GM21825 (cell line): Measurements from ENCODE around the gene THEMIS2.
A peak's percentile ranks its signal among the peaks of the same experiment; 100 is the strongest.
"Not testable (repeated sequence)": the region's sequence is repeated elsewhere in the genome, so short reads cannot be mapped to it uniquely, and the experiment has no call there.

ENCODE experiments used
- ATAC-seq: cut with Tn5 transposase; IDR thresholded peaks from one replicate; pipeline ENCODE4 v1.9.1; 2021; ENCODE audit warnings: mild to moderate bottlenecking, moderate library complexity; ENCODE audit not compliant: unreplicated experiment

Gene THEMIS2

GRCh38 chr1:27872059-27872801 lies at the start of gene THEMIS2:
THEMIS2 (plus strand) TSS chr1:27872544; CDS start chr1:27872572, 28 bp downstream.
- no peak for ATAC-seq

GRCh38 chr1:27823784-27824183 lies 48.6 kb upstream of the THEMIS2 start:
- no peak for ATAC-seq

- ATAC-seq = no peak
Observed at GRCh38 chr1:27824411-27824810, 47.9 kb upstream of the THEMIS2 start.

GRCh38 chr1:27829339-27829960 lies 42.9 kb upstream of the THEMIS2 start:
- not testable (repeated sequence) for ATAC-seq

- ATAC-seq = peak; percentile 95
Observed at GRCh38 chr1:27830621-27831440, 41.5 kb upstream of the THEMIS2 start, which contains the start of gene PPP1R8. PPP1R8 (plus strand) TSS chr1:27830782; CDS start chr1:27830836, 54 bp downstream.

- ATAC-seq = no peak
Observed at GRCh38 chr1:27831568-27832410, 40.6 kb upstream of the THEMIS2 start.

GRCh38 chr1:27832762-27833161 lies 39.6 kb upstream of the THEMIS2 start:
- no peak for ATAC-seq

- no peak for ATAC-seq
Observed at GRCh38 chr1:27833470-27833869, 38.9 kb upstream of the THEMIS2 start.

- no peak for ATAC-seq
Observed at GRCh38 chr1:27835046-27835445, 37.3 kb upstream of the THEMIS2 start.

GRCh38 chr1:27835501-27835900 lies 36.8 kb upstream of the THEMIS2 start:
- no peak for ATAC-seq

- ATAC-seq = no peak
Observed at GRCh38 chr1:27849951-27850350, 22.4 kb upstream of the THEMIS2 start.

- ATAC-seq = no peak
Observed at GRCh38 chr1:27855085-27855484, 17.3 kb upstream of the THEMIS2 start.

GRCh38 chr1:27856561-27857343 lies 15.6 kb upstream of the THEMIS2 start:
- ATAC-seq = no peak

GRCh38 chr1:27857552-27857951 lies 14.8 kb upstream of the THEMIS2 start:
- ATAC-seq = not testable (repeated sequence)

- peak; percentile 63 for ATAC-seq
Observed at GRCh38 chr1:27858072-27858948, 14.0 kb upstream of the THEMIS2 start.

- no peak for ATAC-seq
Observed at GRCh38 chr1:27858949-27859576, 13.3 kb upstream of the THEMIS2 start.

GRCh38 chr1:27861436-27861835 lies 10.9 kb upstream of the THEMIS2 start:
- ATAC-seq = no peak

- no peak for ATAC-seq
Observed at GRCh38 chr1:27862004-27862403, 10.3 kb upstream of the THEMIS2 start.
